HG03139 (cell line): ENCODE results near the gene NEK10.
A peak's percentile ranks its signal among the peaks of the same experiment; 100 is the strongest.

Source experiments
- ATAC-seq: cut with Tn5 transposase; IDR thresholded peaks from one replicate; pipeline ENCODE4 v1.9.1; 2021; ENCODE audit not compliant: unreplicated experiment

NEK10 gene

DNA sequence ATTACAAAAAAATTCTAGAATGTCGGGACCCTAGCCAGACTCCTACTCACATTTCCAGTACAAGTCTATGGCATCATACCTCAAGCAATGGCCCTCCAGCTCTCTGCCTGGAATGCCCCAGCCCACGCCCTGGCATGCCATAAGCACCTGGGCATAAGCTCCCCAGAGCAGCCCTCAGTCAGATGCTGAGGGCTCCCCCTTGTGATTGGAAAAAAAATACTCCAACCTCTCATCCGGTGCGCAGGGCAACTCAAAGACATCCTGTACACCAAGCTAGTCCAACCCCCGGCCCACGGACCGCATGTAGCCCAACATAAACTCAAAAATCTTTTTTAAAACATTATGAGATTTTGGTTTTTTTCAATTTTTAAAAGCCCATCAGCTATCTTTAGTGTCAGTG, 115.4 kb downstream of the NEK10 start:
- peak; percentile 77 for ATAC-seq

DNA sequence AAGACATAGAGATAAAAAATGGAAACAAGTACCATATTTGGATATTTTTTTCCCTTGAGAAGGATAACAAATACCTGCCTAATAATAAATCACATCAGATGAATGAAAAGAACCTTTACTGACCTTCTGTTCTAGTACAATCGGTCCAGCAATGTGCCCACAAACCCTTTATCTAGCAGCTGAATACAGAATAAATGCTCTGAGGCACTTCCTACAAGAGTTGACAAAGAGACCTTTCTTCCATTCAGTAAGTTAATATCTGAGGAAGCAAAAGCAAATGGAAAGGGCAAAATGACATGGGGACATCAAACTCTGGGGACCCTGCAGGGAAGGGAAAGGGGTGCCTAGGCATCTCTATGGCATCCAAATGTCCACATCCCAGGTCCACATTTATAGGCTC, 115.8 kb downstream of the NEK10 start:
- no peak for ATAC-seq

DNA sequence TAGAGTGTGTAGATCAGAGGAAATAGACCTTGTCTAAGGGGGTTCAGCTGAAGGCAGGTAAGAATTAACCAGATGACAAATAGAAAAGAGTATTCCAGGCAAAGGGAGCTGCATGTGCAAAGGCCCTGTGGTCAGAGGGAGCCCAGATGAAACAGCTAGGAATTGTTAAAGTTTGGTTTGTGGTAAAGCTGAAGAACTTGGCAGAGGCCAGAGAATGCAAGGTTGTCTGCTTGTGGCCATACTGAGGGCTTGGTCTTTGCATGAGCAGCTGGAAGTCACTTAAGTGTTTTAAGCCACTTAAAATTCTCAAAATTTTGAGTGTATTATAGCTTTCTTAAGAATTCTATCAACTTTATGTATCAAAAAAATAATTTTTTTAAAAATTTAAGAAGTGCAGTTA, 116.5 kb downstream of the NEK10 start:
- no peak for ATAC-seq

DNA sequence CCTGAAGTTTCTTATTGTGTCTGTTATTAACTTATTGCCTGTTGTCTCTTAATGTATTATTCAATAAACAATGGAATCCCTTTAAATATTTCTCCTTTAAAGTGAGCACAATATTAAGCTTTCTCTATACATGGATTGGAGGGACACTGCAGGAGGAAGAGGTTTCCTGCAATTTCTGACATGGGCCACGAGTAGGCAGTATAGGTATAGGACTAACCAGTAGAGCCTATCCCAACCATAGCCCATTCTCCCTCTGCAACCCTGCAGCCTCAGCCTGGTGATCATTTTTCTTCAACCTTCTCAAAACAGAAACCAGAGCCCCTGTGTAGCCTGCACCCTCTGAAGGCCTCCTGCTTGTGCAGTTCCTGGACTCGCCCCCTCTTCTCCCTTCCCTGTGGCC, 124.8 kb downstream of the NEK10 start:
- no peak for ATAC-seq

DNA sequence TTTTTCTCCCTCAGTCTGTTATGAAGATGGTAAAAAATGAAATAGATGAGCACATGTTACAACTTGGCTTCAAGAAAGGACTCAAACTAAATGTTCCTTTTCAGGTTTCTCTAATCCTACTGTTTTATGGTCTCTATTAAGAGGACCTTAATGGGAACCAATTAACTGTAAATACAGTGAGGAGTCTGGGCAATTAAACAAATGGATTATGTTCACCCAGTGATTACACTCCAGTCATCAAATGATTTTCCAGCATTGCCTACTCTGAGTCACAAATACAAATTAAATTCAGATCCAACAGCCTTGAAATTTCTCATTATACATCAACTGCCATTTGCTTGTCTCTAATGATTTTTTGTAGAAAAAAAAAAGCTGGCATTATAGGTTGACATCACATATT, 129.2 kb downstream of the NEK10 start:
- ATAC-seq, result no peak

DNA sequence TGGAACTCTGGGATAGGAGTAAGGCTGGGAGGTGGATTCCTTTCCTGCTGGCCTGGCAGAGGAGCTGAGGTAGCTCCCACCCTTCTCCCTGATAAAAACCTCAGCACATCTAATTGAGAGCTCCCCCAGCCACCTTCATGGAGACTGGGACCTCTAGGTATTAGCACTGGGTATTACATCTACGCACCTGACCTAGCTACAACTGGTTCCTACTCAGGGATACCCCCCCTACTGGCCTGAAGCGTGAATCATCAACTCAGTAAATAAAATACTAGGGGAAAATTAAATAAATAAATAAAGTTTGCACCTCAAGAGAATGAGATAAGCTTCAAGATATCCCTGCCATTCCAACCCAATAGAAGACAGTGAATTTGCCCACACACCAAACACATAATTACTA, 140.4 kb downstream of the NEK10 start:
- ATAC-seq, result no peak

DNA sequence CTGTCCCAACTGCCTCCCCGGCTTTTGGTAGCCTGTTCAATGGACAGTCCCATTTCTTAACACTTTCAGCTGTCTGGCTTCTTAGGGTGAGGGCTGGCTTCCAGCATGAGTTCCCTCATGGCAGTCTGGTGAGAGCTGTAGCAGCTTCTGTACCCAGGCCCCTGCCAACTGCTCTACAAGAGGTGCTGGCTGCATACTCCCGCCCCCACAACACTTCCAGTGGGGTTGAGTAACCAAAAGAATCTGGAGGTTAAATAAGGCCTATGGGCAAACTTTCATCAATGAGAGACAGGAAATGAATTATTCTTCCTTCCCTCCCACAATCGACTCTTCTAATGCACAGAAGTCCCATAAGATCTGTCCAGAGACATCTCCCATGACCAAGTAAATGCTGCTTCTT, 145.0 kb downstream of the NEK10 start:
- ATAC-seq, result no peak

DNA sequence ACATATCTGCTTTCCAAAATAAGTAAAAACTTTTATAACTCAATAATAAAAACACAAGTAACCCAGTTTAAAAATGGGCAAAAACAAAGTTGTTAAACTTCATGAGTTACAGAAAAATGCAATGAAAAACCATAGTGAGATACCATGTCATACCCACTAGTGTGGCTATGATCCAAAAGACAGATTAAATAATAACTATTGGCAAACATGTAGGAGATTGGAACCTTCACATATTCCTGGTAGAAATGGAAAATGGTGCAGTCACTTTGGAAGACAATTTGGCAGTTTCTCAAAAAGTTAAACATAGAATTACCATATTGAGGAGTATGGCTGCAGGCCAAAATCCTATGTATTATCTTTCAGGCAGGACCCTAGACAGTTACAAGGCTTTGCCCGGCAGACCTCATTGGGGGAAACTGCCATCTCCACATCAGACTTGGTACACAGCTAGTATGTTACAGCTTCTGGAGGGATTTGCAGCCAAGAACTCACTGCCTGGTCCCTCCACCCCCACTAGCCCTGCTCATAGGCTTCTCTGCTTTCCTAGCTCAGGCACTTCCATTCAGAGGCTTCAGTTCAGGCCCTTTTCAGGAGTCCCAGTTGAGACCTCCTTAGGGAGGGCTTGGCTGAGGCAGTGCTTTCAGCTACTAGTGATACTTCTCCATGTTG, 147.8 kb downstream of the NEK10 start:
- ATAC-seq, result no peak

DNA sequence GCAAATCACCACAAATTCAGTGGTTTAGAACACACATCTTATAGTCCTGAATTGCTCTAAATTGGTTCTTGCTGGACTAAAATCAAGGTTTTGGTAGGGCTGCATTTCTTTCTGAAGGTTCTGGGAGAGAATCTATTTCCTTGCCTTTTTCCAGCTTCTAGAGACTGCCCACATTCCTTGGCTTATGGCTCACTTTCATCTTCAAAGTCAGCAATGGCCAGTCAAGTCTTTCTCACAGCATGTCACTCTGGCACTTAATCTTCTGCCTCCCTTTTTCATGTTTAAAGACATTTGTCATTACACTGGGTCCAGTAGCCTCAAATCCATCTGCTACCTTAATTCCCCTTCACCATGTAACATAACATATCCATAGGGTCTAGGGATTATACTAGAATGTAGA, 149.0 kb downstream of the NEK10 start:
- no peak for ATAC-seq

DNA sequence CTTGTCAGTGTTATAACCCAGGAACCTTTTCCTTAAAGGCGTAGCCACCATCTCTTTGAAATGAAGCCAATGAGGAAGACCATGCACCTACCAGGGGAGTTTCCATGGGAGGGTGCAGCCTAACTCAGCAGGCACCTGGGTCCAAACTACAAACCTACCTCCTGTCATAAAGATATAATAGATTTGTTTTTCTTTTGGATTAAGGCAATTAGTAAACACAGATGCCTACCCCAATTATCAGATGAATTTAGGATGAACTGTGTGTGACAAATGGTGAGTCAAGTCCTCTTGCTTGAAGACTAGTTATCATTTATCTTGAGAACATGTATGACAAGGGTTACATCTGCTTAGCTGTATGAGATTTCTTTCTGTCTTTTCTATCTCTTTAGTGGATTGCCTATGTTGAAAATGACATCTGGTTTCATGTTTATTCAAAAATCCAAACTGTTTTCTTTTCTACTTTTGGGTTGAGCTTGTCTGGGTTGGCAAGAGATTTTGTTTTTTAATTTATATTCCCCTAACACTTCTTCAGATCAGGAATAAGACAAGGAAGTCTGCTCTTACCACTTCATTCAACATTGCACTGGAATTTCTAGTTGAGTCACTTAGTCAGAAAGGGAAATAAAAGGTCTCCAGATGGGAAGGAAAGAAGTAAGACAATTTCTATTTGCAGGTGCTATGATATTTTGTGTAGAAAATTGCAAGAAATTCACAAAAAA, 149.9 kb downstream of the NEK10 start:
- no peak for ATAC-seq

DNA sequence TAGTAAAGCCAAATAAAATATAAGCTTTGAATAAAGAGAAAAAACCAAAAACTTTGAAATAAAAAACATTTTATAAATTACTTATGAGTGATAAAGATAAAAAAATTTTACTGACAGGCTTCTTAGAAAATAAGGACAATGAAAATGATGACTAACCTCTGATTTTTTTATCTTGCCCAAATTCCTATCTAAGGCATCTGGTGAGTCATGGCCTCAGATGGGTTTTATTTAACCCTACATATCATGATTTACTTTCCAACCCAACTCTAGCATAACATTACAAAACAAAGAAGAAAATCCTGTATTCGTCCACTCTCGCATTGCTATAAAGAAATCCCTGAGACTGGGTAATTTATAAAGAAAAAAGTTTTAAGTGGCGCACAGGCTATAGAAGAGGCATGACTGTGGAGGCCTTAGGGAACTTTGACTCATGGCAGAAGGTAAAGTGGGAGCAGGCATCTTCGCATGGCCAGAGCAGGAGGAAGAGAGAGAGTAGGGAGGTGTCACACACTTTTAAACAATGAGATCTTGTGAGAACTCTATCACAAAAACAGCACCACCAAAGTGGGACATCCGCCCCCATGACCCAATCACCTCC, 152.1 kb downstream of the NEK10 start:
- no peak for ATAC-seq

DNA sequence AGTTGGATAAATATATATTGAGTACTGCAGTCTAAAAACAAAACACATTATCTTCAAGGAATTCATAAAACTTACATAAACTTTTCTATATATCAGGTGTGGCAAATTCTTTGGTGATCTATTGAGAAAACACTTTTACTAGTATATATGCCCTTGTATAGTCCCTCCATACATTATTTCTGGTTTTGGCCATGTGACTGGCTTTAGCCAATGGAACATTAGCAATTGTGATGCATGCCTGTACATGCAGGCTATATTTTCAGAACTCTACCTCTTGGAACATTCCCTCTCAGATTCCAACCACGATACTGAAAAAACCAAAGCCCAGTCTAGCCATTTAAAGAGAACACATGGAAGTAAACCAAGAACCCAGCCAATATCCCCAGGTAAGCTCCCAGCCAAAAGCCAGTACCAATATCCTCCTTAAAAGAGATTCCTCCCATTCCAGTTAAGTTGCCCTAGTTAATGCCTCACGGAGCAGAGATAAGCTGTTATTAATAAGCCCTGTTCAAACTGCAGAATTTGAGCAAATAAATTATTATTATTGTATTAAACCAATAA, 152.8 kb downstream of the NEK10 start:
- ATAC-seq, result no peak

DNA sequence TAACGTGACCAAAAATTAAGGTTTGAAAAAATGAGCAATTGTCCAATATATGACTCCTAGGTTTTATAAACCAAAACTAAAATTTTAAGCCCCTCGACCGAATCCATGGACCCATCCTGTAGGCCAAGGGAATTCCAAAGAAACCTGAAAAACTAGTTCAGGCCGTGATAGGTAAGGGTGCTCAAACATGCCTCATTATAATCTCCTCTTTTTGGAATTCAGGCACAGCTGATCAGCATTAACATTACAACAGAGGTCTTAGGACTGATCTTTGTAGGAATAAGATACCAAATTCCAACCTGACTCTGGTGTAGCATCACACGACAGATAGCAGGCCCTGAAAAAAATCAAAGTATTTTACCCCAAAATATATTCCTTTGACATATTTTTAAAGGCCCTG, 155.7 kb downstream of the NEK10 start:
- ATAC-seq, result no peak

DNA sequence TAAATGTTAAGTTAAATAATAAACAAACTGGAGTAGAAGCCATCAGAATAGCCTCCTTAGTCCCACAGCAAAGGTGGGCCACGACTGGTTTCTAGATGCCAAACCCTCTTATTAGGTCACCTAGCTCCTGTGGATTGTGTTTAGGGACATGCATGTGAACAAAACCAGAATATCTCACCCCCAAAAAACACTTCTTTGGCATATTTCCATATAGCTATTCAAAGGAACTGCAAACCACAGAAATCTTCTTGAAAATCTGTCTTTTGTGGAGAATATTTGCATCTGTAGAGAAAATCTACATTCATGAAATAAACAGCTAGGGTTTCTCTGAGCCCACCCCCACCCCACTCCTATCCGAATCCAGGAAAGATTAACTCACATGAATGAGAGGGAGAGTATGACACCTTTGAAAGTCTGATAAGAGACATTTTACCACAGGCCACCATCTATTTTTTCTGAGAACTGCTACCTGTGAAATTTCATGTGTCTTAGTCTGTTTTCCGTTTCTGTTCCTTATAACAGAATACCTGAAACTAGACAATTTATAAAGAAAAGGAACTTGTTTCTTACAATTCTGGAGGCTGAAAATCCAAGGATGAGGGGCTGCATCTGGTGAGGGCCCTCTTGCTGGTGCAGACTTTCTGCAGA, 159.4 kb downstream of the NEK10 start:
- ATAC-seq, result no peak

DNA sequence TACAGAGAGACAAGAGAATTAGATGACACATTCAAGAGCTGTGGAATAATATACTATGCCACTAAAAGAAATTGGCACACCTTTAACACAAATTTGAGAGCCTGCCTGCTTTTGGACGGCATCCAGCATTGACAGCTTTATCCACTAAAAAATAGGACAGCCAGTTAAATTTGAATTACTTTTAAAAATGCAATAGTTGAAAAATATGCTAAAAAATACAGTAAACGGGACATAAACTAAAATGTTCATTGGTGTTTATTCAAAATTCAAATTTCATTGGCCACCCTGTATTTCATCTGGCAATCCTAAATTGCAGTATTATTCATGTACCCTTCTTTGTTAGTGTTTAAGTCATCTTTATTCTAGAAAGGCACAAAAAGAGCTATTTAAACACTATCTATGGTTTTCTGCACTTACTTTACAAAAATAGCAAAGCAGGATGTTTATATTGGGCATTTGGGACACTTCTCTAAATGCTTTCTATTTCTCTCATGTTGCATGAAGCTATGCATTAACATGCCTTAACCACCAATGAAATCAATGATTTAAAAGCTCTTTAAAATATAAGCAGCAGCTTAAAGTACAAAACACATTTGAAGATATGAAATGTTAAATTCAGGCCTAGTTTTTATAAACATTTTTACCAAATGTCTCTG, 160.1 kb downstream of the NEK10 start:
- ATAC-seq, result no peak

DNA sequence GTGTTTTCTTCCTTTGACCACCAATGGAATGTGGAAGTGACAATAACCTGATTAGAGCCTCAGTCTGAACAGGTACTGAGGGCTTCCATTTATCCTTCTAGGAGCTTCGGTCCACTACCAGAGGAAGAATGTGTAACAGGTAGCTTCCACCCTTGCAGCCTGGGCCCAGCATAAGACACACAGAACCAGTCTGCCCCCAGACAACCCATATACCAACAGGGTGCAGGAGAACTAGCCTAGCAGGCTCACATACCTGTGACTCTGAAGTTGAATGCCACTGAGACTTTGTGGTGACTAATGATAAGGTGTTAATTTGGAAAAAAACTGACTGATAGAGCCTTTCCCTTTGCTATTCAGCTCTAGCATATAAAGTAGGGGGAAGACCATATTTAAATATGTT, 166.2 kb downstream of the NEK10 start:
- no peak for ATAC-seq

DNA sequence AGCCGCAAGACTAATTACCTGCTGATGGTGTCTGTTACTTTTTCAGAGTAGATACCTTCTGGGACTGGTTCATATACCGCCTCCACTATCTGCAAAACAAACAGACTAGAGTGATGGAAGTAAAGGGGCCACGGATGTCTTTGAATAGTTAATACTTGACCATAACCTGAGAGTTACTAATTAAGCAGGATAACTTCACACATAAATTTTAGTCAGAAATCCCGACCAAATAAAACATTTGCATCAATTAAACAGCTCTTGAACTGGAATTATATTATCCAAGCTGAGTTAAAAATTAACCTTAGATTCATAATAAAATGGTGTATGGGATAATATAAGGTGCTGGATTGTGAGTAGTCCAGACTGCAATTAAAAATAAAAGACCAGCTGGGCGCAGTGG, 167.7 kb downstream of the NEK10 start:
- ATAC-seq, result no peak

DNA sequence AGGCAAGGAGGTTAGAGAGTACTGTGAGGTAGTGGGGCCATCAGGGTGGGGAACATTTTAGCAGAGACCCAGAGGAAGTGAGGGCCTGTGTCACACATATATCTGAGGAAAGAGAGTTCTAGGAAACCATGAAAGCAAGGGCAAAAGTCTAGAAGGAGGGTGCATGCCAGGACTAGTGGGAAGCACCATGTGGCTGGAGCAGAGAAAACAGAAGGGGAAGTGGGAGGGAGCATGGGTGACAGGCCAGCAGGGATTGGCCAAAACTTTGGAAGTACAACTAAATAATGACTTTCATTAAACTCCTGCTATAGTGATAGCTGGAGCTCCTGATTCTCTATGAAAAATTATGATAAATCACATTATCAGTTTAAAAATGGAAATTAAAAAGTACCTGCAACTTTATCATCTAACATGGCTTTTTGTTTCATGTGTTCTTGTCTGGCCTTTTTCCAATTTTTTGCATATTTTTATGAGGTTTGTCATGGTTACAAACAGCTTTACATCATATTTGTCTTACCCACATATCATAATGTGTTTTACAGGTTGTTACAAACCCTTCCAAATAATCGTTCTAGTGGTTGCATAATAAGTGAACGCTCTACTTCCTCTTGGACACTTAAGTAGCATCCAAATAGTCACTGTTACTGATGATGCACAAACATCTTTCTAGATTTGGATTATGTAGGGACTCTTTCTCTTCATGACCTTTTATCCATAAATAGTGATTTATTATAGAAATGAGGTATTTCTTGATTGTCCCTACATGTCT, 168.3 kb downstream of the NEK10 start:
- no peak for ATAC-seq

DNA sequence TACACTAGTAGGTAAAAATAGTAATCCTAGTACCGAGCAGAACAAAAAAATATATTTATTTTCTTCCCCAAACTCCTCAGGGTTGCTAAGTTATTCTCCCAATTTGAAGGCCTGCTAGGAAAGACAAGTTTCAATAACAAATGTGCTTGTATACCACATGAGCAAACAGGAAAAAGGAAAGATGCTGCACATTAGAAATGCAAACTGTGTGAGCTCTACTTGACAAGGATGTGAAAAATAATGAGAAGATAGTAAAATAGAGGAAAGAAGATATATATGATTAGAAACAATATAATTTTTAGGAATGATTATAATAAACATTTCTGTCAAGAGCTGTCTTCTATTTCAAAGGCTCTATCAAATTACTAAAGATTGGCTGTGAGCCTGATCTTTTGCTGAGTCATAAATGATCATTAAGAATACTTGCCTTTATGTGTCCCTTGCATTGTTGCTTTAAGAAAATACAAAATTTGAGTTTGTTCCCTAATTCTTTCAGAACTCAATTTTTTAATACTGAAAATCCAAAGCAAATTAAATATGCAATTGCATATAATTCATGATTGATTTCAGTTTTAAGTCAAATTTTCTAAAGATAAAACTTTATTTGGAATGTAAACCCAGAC, 174.2 kb downstream of the NEK10 start:
- ATAC-seq, result no peak

DNA sequence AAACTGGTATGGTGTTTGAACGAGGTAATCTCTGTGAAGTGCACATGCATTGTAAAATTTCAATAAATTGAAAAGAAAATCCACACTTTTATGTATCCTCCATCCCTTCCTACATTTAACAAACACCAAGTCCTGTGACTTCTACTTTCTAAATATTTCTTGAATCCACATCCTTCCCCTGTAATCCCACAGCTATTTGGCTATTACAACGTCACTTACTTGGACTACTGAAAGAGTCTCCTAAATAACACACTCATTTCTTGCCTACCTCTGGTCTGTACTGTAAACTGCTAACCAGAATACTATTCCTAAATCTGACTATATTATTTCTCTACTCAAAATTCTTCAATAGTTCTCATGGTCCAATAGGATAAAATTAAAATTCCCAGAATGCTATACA, 176.1 kb downstream of the NEK10 start:
- ATAC-seq, result no peak
